Neuron (in vitro differentiated cells): ENCODE data around the gene PGF.
A peak's percentile ranks its signal among the peaks of the same experiment; 100 is the strongest.

ENCODE experiments used
- H2AFZ ChIP-seq: one replicate; pipeline ENCODE4 v1.6.1; 2013; ENCODE audit warnings: low read depth, mild to moderate bottlenecking, inconsistent platforms, low read length, moderate library complexity
- H3K27me3 ChIP-seq: one replicate; pipeline ENCODE4 v1.6.1; 2013; ENCODE audit warnings: low read length; ENCODE audit not compliant: insufficient read depth
- H3K36me3 ChIP-seq: one replicate; pipeline ENCODE4 v1.6.1; 2013; ENCODE audit warnings: low read length; ENCODE audit not compliant: insufficient read depth
- H3K4me1 ChIP-seq: one replicate; pipeline ENCODE4 v1.6.1; 2013; ENCODE audit warnings: low read length; ENCODE audit not compliant: insufficient read depth
- H3K4me3 ChIP-seq: 2 replicates; pipeline ENCODE4 v1.5.1; 2013; ENCODE audit warnings: mild to moderate bottlenecking, low read length, moderate library complexity
- H3K9me3 ChIP-seq: one replicate; pipeline ENCODE4 v1.6.1; 2013; ENCODE audit warnings: low read length

The PGF gene

GRCh38 chr14:74983343-74983742 is 27.9 kb upstream of the PGF start:
- no peak overlapping the region for H2AFZ ChIP-seq
- H3K27me3 ChIP-seq = no peaks in the 10 kb centered on the region
- H3K36me3 ChIP-seq = no peaks in the 10 kb centered on the region
- H3K4me1 ChIP-seq = peaks cover 15% of the 10 kb centered on the region
- H3K9me3 ChIP-seq = no peaks in the 10 kb centered on the region
- H3K4me3 ChIP-seq = no peak overlapping the region

- H3K27me3 ChIP-seq = no peaks in the 10 kb centered on the region
These were observed 27.3 kb upstream of the PGF start for GRCh38 chr14:74982661-74983060.

GRCh38 chr14:74981833-74982232 is 26.4 kb upstream of the PGF start:
- Histone ChIP-seq H2AFZ (no peak overlapping the region), H3K4me3 (no peak overlapping the region), H3K36me3 (no peaks in the 10 kb centered on the region), H3K9me3 (no peaks in the 10 kb centered on the region), H3K4me1 (peaks cover 19% of the 10 kb centered on the region), H3K27me3 (no peaks in the 10 kb centered on the region)

More at GRCh38 chr14:74982661-74983060, 27.3 kb upstream of the PGF start:
- H2AFZ ChIP-seq = no peak overlapping the region
- H3K9me3 ChIP-seq = no peaks in the 10 kb centered on the region
- H3K4me1 ChIP-seq = peaks cover 15% of the 10 kb centered on the region
- no peak overlapping the region for H3K4me3 ChIP-seq
- H3K36me3 ChIP-seq = no peaks in the 10 kb centered on the region

- Histone ChIP-seq H3K4me1 (peaks cover 23% of the 10 kb centered on the region), H3K9me3 (no peaks in the 10 kb centered on the region), H3K4me3 (no peak overlapping the region), H2AFZ (no peak overlapping the region), H3K27me3 (no peaks in the 10 kb centered on the region), H3K36me3 (no peaks in the 10 kb centered on the region)
These were observed 26.0 kb upstream of the PGF start for GRCh38 chr14:74981462-74981782.

GRCh38 chr14:74980731-74981461 is 25.5 kb upstream of the PGF start:
- peaks cover 28% of the 10 kb centered on the region for H3K4me1 ChIP-seq

GRCh38 chr14:74980398-74980730 is 25.0 kb upstream of the PGF start:
- Histone ChIP-seq H3K4me3 (no peak overlapping the region), H3K4me1 (peaks cover 33% of the 10 kb centered on the region), H3K9me3 (no peaks in the 10 kb centered on the region), H3K36me3 (no peaks in the 10 kb centered on the region), H3K27me3 (no peaks in the 10 kb centered on the region), H2AFZ (peak overlapping the region; percentile 49)

More at GRCh38 chr14:74980731-74981461, 25.5 kb upstream of the PGF start:
- no peaks in the 10 kb centered on the region for H3K9me3 ChIP-seq
- H3K27me3 ChIP-seq = no peaks in the 10 kb centered on the region
- H3K4me3 ChIP-seq = no peak overlapping the region
- H2AFZ ChIP-seq = peak overlapping the region; percentile 49
- no peaks in the 10 kb centered on the region for H3K36me3 ChIP-seq

- H2AFZ ChIP-seq = peak overlapping the region; percentile 49
- H3K36me3 ChIP-seq = no peaks in the 10 kb centered on the region
- H3K9me3 ChIP-seq = no peaks in the 10 kb centered on the region
- peaks cover 40% of the 10 kb centered on the region for H3K4me1 ChIP-seq
- no peak overlapping the region for H3K4me3 ChIP-seq
- H3K27me3 ChIP-seq = no peaks in the 10 kb centered on the region
These were observed 24.3 kb upstream of the PGF start for GRCh38 chr14:74979442-74980397.

- Histone ChIP-seq H3K4me3 (no peak overlapping the region), H3K9me3 (no peaks in the 10 kb centered on the region), H3K4me1 (peaks cover 47% of the 10 kb centered on the region), H2AFZ (no peak overlapping the region), H3K27me3 (no peaks in the 10 kb centered on the region), H3K36me3 (no peaks in the 10 kb centered on the region)
These were observed 23.6 kb upstream of the PGF start for GRCh38 chr14:74979029-74979428.

- Histone ChIP-seq H3K36me3 (no peaks in the 10 kb centered on the region), H3K27me3 (no peaks in the 10 kb centered on the region), H3K9me3 (no peaks in the 10 kb centered on the region), H3K4me1 (peaks cover 52% of the 10 kb centered on the region), H2AFZ (no peak overlapping the region), H3K4me3 (no peak overlapping the region)
These were observed 23.1 kb upstream of the PGF start for GRCh38 chr14:74978416-74978947.

- no peak overlapping the region for H3K4me3 ChIP-seq
- no peaks in the 10 kb centered on the region for H3K27me3 ChIP-seq
- H3K36me3 ChIP-seq = no peaks in the 10 kb centered on the region
- peaks cover 57% of the 10 kb centered on the region for H3K4me1 ChIP-seq
- no peak overlapping the region for H2AFZ ChIP-seq
- H3K9me3 ChIP-seq = no peaks in the 10 kb centered on the region
These were observed 22.5 kb upstream of the PGF start for GRCh38 chr14:74977901-74978385.

GRCh38 chr14:74977164-74977900 is 21.9 kb upstream of the PGF start:
- Histone ChIP-seq H2AFZ (no peak overlapping the region), H3K9me3 (no peaks in the 10 kb centered on the region), H3K4me1 (peaks cover 62% of the 10 kb centered on the region), H3K4me3 (no peak overlapping the region), H3K36me3 (no peaks in the 10 kb centered on the region), H3K27me3 (no peaks in the 10 kb centered on the region)

GRCh38 chr14:74976264-74977113 is 21.1 kb upstream of the PGF start:
- H3K4me3 ChIP-seq = no peak overlapping the region
- H3K9me3 ChIP-seq = no peaks in the 10 kb centered on the region
- no peak overlapping the region for H2AFZ ChIP-seq
- peaks cover 62% of the 10 kb centered on the region for H3K4me1 ChIP-seq
- no peaks in the 10 kb centered on the region for H3K36me3 ChIP-seq
- H3K27me3 ChIP-seq = no peaks in the 10 kb centered on the region
